IMR-90 (cell line): ENCODE results near the gene C7orf33. TPM values are rescaled to one million over a fixed set of nuclear protein-coding genes. Genes with fewer than 3 reads are reported as not detected.

Experiments used
- ATAC-seq: fragments of 200-7000 bp; cut with Tn5 transposase; 2 replicates; pipeline ENCODE4 v1.9.1; 2020; ENCODE audit warnings: low read depth, mild to moderate bottlenecking, moderate library complexity
- BruUV-seq: library from RNA; stranded (reverse); fragments of 400-500 nt; replicated peaks from 2 replicates; lab custom pipeline; 2021; lab: Mats Ljungman, UMichigan
- CTCF ChIA-PET: fragments of 300-600 bp; formaldehyde crosslinking; extraction: SDS; loops from one replicate; lab custom pipeline; 2021; ENCODE audit warnings: antibody characterized with exemption; lab: Yijun Ruan, JAX
- POLR2A ChIA-PET: fragments of 300-600 bp; sonication (Branson Sonifier 250); formaldehyde crosslinking; loops from one replicate; lab custom pipeline; 2022; ENCODE audit warnings: antibody characterized with exemption; ENCODE audit not compliant: unreplicated experiment; lab: Charles Lee
- DNase-seq: peaks from one replicate; pipeline ENCODE4 v3.0.0; 2013
- H2AFZ ChIP-seq: replicated peaks from 2 replicates; pipeline ENCODE3; 2013; ENCODE audit warnings: low read length, mild to moderate bottlenecking; ENCODE audit not compliant: poor library complexity
- H2AK5ac ChIP-seq: 2 replicates; pipeline ENCODE4 v1.6.1; 2013; ENCODE audit warnings: low read depth, low read length, inconsistent platforms
- H2AK9ac ChIP-seq: replicated peaks from 2 replicates; pipeline ENCODE3; 2013; ENCODE audit warnings: mild to moderate bottlenecking, low read depth, low read length, moderate library complexity; ENCODE audit not compliant: poor library complexity
- H2BK120ac ChIP-seq: 2 replicates; pipeline ENCODE4 v1.6.1; 2013; ENCODE audit warnings: low read depth, low read length, inconsistent platforms
- H2BK15ac ChIP-seq: 3 replicates; pipeline ENCODE4 v1.6.1; 2013; ENCODE audit warnings: low read depth, low read length, inconsistent platforms
- H2BK20ac ChIP-seq: 2 replicates; pipeline ENCODE4 v1.6.1; 2013; ENCODE audit warnings: low read depth, mild to moderate bottlenecking, inconsistent platforms, low read length, moderate library complexity
- H2BK5ac ChIP-seq: 2 replicates; pipeline ENCODE4 v1.6.1; 2013; ENCODE audit warnings: mild to moderate bottlenecking, low read depth, low read length, inconsistent platforms; ENCODE audit not compliant: poor library complexity, severe bottlenecking
- H3K14ac ChIP-seq: replicated peaks from 2 replicates; pipeline ENCODE4 v1.6.1; 2013; ENCODE audit warnings: low read depth, low read length, inconsistent platforms
- H3K18ac ChIP-seq: 2 replicates; pipeline ENCODE4 v1.6.1; 2013; ENCODE audit warnings: low read depth, low read length, control low read depth
- H3K23ac ChIP-seq: 2 replicates; pipeline ENCODE4 v1.6.1; 2013; ENCODE audit warnings: low read depth, low read length, inconsistent platforms
- H3K27ac ChIP-seq: 2 replicates; pipeline ENCODE4 v1.5.1; 2013; ENCODE audit warnings: mild to moderate bottlenecking, control low read depth, low read length; ENCODE audit not compliant: insufficient read depth
- H3K27me3 ChIP-seq: 2 replicates; pipeline ENCODE4 v1.6.1; 2013; ENCODE audit warnings: low read length; ENCODE audit not compliant: control insufficient read depth, insufficient read depth
- H3K36me3 ChIP-seq: 2 replicates; pipeline ENCODE4 v1.6.1; 2013; ENCODE audit warnings: low read length, mixed read lengths; ENCODE audit not compliant: control insufficient read depth, insufficient read depth
- H3K4ac ChIP-seq: 2 replicates; pipeline ENCODE4 v1.6.1; 2013; ENCODE audit warnings: low read depth, low read length, inconsistent platforms
- H3K4me1 ChIP-seq: 2 replicates; pipeline ENCODE4 v1.6.1; 2013; ENCODE audit warnings: low read length, mixed read lengths; ENCODE audit not compliant: control insufficient read depth, insufficient read depth
- H3K4me2 ChIP-seq: 2 replicates; pipeline ENCODE4 v1.6.1; 2013; ENCODE audit warnings: low read depth, mild to moderate bottlenecking, control low read depth, low read length, moderate library complexity
- H3K4me3 ChIP-seq: 2 replicates; pipeline ENCODE4 v1.5.1; 2013; ENCODE audit warnings: low read depth, mild to moderate bottlenecking, control low read depth, low read length, moderate library complexity; ENCODE audit not compliant: insufficient read depth
- H3K56ac ChIP-seq: 2 replicates; pipeline ENCODE4 v1.6.1; 2013; ENCODE audit warnings: low read length, inconsistent platforms; ENCODE audit not compliant: insufficient read depth; ENCODE audit errors: extremely low read depth
- H3K79me1 ChIP-seq, 2 experiments: 2 replicates each; pipeline ENCODE4 v1.6.1; 2013; ENCODE audit warnings: low read length in 2 of 2, inconsistent platforms in 1 of 2, low read depth in 1 of 2
- H3K9ac ChIP-seq: 2 replicates; pipeline ENCODE4 v1.6.1; 2013; ENCODE audit warnings: low read depth, low read length, control low read depth
- H3K9me1 ChIP-seq: 2 replicates; pipeline ENCODE4 v1.6.1; 2013; ENCODE audit warnings: low read length, inconsistent platforms; ENCODE audit not compliant: insufficient read depth
- H3K9me3 ChIP-seq: 2 replicates; pipeline ENCODE4 v1.6.1; 2013; ENCODE audit warnings: low read length; ENCODE audit not compliant: control insufficient read depth, insufficient read depth
- H4K20me1 ChIP-seq: 2 replicates; pipeline ENCODE4 v1.6.1; 2013; ENCODE audit warnings: low read length, inconsistent platforms; ENCODE audit not compliant: insufficient read depth
- H4K5ac ChIP-seq: 2 replicates; pipeline ENCODE4 v1.6.1; 2013; ENCODE audit warnings: mild to moderate bottlenecking, low read depth, low read length, control low read depth
- H4K8ac ChIP-seq, 2 experiments: 2 replicates each; pipeline ENCODE4 v1.6.1; 2013; ENCODE audit warnings: low read depth in 2 of 2, low read length in 2 of 2, control low read depth in 1 of 2, inconsistent platforms in 1 of 2
- H4K91ac ChIP-seq: 2 replicates; pipeline ENCODE4 v1.6.1; 2013; ENCODE audit warnings: low read depth, low read length, inconsistent platforms; ENCODE audit not compliant: insufficient read depth
- MAFK ChIP-seq: IDR thresholded peaks from 2 replicates; pipeline ENCODE4 v1.6.1; 2012; ENCODE audit warnings: low read depth, low read length, improper control_type of control experiment
- POLR2A ChIP-seq: IDR thresholded peaks from 2 replicates; pipeline ENCODE4 v1.6.1; 2012; ENCODE audit warnings: mild to moderate bottlenecking, low read depth, low read length
- SMC3 ChIP-seq: fragments of 150-350 bp; IDR thresholded peaks from 2 replicates; pipeline ENCODE4 v1.6.1; 2016; ENCODE audit warnings: low read depth, mild to moderate bottlenecking, antibody characterized with exemption, low read length, moderate library complexity
- USF2 ChIP-seq: fragments of 150-350 bp; IDR thresholded peaks from 2 replicates; pipeline ENCODE4 v1.6.1; 2017; ENCODE audit warnings: mild to moderate bottlenecking, antibody characterized with exemption, low read length, low read depth
- WGBS, 2 experiments: methylation state at CpG; one replicate each; pipeline versions ENCODE4 v1.1.5 to v1.1.7; 2013; ENCODE audit warnings: missing lambda C conversion rate in 2 of 2; ENCODE audit not compliant: insufficient read length in 1 of 2; ENCODE audit errors: extremely low coverage in 2 of 2; 5-methylcytosine and 5-hydroxymethylcytosine counted together
- dilution Hi-C: fragments of 300-500 bp; cut with HindIII; formaldehyde crosslinking; loops from one replicate; pipeline ENCODE4 v1.14.3; 2018; ENCODE audit warnings: low sequenced_read_pairs; ENCODE audit not compliant: unreplicated experiment
- in situ Hi-C: fragments of 300-500 bp; cut with MboI; formaldehyde crosslinking; loops from 3 replicates; pipeline ENCODE4 v1.14.3; 2019; ENCODE audit warnings: low sequenced_read_pairs, inconsistent platforms, mixed read lengths
- intact Hi-C: fragments of 100-400 bp; cut with micrococcal nuclease; formaldehyde crosslinking; loops from 2 replicates; pipeline ENCODE4 v1.10.0; 2022
- polyA plus RNA-seq, 3 experiments: library from polyadenylated mRNA; depleted of rRNA; stranded (reverse); fragments of >200 nt; gene quantifications; 2 replicates each; pipeline ENCODE4 v1.2.3, GENCODE V29; 2012; ENCODE audit warnings: low replicate concordance in 1 of 3
- total RNA-seq: library from RNA; depleted of rRNA; stranded (reverse); fragments of >200 nt; gene quantifications from 2 replicates; pipeline ENCODE4 v1.2.3, GENCODE V29; 2012

Gene C7orf33
- total and polyA plus RNA-seq, 2 of the 4 experiments (the other 2 are of a cell fraction) = not detected

DNA sequence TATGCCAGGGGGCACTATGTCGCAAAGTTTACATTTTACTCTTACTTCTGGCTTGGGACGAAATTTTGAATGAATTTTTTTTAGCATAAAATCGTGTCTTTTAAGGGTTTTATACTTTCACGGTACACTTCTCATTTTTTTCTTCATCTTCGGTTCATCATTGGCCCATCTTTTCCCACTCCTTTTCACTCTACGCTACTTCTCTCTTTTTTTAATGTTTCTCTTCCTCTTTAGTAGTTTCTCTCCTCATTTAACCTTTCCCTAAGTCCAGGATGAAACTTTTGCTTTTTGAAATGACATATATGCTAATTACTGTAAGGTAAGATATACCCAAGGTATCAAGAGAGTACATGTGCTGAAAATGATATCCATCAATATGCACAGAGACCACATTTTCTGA, 39.5 kb downstream of the C7orf33 start:
- H3K36me3 ChIP-seq = no peaks in the 10 kb centered on the region
- no peak overlapping the region for H2AK9ac ChIP-seq
- no peak overlapping the region for H2BK15ac ChIP-seq
- 100% methylated on average over 1 of the region's 6 CpGs; no CpG with 5 or more reads in 1 of the 2 experiments for WGBS, 2 experiments
- no peak overlapping the region for H3K4ac ChIP-seq
- no peak overlapping the region for H2AFZ ChIP-seq
- no peaks in the 10 kb centered on the region for H3K4me1 ChIP-seq
- no peak overlapping the region for H4K8ac ChIP-seq
- no peak for DNase-seq
- BruUV-seq = no TSS peak
- no peak overlapping the region for H2BK5ac ChIP-seq
- H3K9me1 ChIP-seq = no peaks in the 10 kb centered on the region
- H2BK20ac ChIP-seq = no peak overlapping the region
- H4K91ac ChIP-seq = no peak overlapping the region
- no peaks in the 10 kb centered on the region for H3K9me3 ChIP-seq
- H4K20me1 ChIP-seq = no peaks in the 10 kb centered on the region
- no peak overlapping the region for H3K9ac ChIP-seq
- POLR2A ChIA-PET = no interaction called here
- dilution Hi-C loops (no loop called here), intact Hi-C loops (no loop called here), in situ Hi-C loops (no loop called here)
- ATAC-seq = no peak
- H3K14ac ChIP-seq = no peak overlapping the region
- TF ChIP-seq POLR2A (no peak), SMC3 (no peak), MAFK (no peak), USF2 (no peak)
- H2AK5ac ChIP-seq = no peak overlapping the region
- H3K4me3 ChIP-seq = no peak overlapping the region
- H3K23ac ChIP-seq = no peak overlapping the region
- no peak overlapping the region for H3K4me2 ChIP-seq
- H3K27ac ChIP-seq = no peak overlapping the region
- peaks cover 6% of the 10 kb centered on the region; the same call in 1 of the 2 replicates for H3K27me3 ChIP-seq
- CTCF ChIA-PET = no interaction called here
- no peaks in the 10 kb centered on the region for H3K79me1 ChIP-seq
- H3K56ac ChIP-seq = no peak overlapping the region
- no peak overlapping the region for H3K18ac ChIP-seq
- no peak overlapping the region for H4K5ac ChIP-seq
- H2BK120ac ChIP-seq = no peak overlapping the region
